ENCODE measurements around the gene NKX2-8.

The NKX2-8 gene

DNA sequence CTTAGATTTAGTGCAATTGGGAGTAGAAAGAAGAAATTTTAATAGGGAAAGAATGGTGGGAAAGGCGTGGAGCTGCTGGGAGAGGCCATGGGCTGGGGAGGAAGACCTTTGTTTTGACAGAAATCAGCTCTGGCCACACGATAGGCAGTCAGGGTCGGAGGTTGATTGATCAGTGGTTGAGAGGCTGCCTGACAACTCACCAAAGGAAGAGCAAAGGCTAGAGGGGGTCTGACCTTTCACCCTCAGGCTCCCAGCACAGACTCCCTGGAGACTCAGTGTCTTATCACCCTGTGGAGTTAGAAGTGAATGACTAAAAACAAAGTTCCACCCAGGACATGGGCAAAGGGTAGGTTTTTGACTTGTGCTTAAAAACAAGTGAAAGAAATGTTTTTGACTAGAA, 18.0 kb upstream of the NKX2-8 start:
- no peak overlapping the region for H3K4me3 ChIP-seq (ENCODE audit: low read length)
- no peak overlapping the region for H3K27ac ChIP-seq (ENCODE audit: low read length)
- no peaks in the 10 kb centered on the region for H3K36me3 ChIP-seq (ENCODE audit: control insufficient read depth, low read depth, low read length)
- peaks cover 5% of the 10 kb centered on the region for H3K4me1 ChIP-seq (ENCODE audit: control insufficient read depth, low read depth, low read length)
- peaks cover 8% of the 10 kb centered on the region for H3K27me3 ChIP-seq (ENCODE audit: control insufficient read depth, insufficient read depth, low read length)
- no peaks in the 10 kb centered on the region for H3K9me3 ChIP-seq (ENCODE audit: control insufficient read depth, low read depth, low read length)
- no peak overlapping the region for H3K9ac ChIP-seq (ENCODE audit: low read length)

DNA sequence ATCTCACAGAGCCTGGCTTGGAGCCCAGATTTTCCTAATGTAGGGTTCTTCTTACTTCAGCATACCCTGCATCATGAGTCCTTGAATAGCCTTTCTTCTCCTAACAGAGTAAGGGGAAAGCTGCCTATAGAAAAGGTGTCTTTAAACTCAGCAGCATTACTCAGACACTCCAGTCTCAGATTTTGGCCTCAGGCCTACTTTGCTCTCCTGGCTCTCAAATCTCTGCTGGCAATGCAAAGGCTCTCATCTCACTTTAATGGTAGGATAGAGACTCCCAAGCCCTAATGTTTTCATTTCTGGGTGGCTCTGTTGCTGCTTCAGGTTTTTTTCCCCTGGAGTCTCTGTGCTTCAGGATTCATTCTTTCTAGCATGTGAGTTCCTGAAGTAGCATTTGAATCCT, 9.1 kb upstream of the NKX2-8 start:
- Histone ChIP-seq H3K9ac (ENCODE audit: low read length) (no peak overlapping the region), H3K36me3 (ENCODE audit: control insufficient read depth, low read depth, low read length) (no peaks in the 10 kb centered on the region), H3K4me1 (ENCODE audit: control insufficient read depth, low read depth, low read length) (peaks cover 4% of the 10 kb centered on the region), H3K4me3 (ENCODE audit: low read length) (no peak overlapping the region), H3K27ac (ENCODE audit: low read length) (no peak overlapping the region), H3K9me3 (ENCODE audit: control insufficient read depth, low read depth, low read length) (no peaks in the 10 kb centered on the region), H3K27me3 (ENCODE audit: control insufficient read depth, insufficient read depth, low read length) (peaks cover 62% of the 10 kb centered on the region)

DNA sequence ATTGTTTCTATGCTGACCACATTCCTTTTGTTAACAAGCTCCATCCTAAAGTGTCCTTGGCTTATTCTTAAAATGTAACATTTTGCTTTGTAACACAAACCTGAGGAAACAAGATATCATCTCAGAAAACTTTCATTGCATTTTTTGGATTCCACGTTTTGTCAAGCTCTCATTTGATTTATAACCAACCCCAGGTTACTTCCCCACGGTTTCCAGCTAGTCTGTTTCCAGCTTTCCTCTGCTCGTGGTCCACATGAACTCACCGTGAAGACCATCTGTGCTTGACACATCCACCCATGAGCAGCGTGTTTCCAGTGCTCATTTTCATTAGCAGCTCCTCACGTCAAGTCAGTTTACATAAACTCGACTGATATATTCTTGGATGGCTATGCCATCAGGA, 6.4 kb upstream of the NKX2-8 start:
- Histone ChIP-seq H3K4me3 (ENCODE audit: low read length) (no peak overlapping the region), H3K9ac (ENCODE audit: low read length) (no peak overlapping the region), H3K27me3 (ENCODE audit: control insufficient read depth, insufficient read depth, low read length) (peaks cover 80% of the 10 kb centered on the region), H3K9me3 (ENCODE audit: control insufficient read depth, low read depth, low read length) (no peaks in the 10 kb centered on the region), H3K4me1 (ENCODE audit: control insufficient read depth, low read depth, low read length) (peaks cover 4% of the 10 kb centered on the region), H3K36me3 (ENCODE audit: control insufficient read depth, low read depth, low read length) (no peaks in the 10 kb centered on the region), H3K27ac (ENCODE audit: low read length) (no peak overlapping the region)

DNA sequence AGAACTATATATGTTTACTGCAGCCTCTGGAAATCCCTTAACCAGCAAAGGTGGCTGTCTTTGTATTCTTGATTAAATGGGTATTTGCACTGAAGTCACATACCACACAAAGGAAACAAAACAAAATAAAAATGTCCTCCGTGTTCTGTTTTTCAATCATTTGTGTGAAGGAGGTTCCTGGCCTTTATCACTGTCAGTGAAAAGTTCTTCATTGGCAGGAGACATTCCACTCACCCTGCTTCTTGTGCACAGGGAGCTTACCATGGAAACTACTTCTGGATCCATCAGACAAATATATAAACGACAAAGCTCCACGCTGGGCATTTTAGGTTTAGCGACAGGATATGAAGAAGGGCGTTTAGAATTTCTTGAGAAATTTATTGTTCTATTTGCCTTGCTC, 5.7 kb upstream of the NKX2-8 start:
- no peak overlapping the region for H3K27ac ChIP-seq (ENCODE audit: low read length)
- no peaks in the 10 kb centered on the region for H3K9me3 ChIP-seq (ENCODE audit: control insufficient read depth, low read depth, low read length)
- no peak overlapping the region for H3K9ac ChIP-seq (ENCODE audit: low read length)
- H3K27me3 ChIP-seq (ENCODE audit: control insufficient read depth, insufficient read depth, low read length): peaks cover 87% of the 10 kb centered on the region
- no peaks in the 10 kb centered on the region for H3K36me3 ChIP-seq (ENCODE audit: control insufficient read depth, low read depth, low read length)
- H3K4me3 ChIP-seq (ENCODE audit: low read length): no peak overlapping the region
- H3K4me1 ChIP-seq (ENCODE audit: control insufficient read depth, low read depth, low read length): peaks cover 4% of the 10 kb centered on the region

DNA sequence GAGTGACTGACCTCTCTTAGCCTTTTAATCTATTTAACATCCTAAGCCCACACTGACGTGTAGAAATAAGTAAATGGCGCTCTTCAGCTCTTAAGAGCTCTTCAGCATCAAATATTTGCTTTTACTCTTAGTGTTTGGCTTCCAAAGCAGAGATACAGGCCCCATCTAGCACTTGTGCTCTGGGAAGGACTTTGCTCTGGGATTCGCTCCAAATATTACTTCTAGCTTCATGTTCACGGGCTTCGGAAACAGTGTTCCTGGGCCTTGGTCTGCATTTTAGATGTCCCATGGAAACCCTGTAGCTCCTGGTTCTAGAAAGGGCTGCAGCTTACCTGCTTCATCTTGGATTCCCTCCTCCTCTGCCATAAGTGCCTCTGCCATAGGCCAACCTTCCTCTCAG, 2.7 kb upstream of the NKX2-8 start:
- Histone ChIP-seq H3K9me3 (ENCODE audit: control insufficient read depth, low read depth, low read length) (no peaks in the 10 kb centered on the region), H3K36me3 (ENCODE audit: control insufficient read depth, low read depth, low read length) (no peaks in the 10 kb centered on the region), H3K27ac (ENCODE audit: low read length) (no peak overlapping the region), H3K4me3 (ENCODE audit: low read length) (no peak overlapping the region), H3K27me3 (ENCODE audit: control insufficient read depth, insufficient read depth, low read length) (peaks cover 90% of the 10 kb centered on the region), H3K4me1 (ENCODE audit: control insufficient read depth, low read depth, low read length) (peaks cover 5% of the 10 kb centered on the region), H3K9ac (ENCODE audit: low read length) (no peak overlapping the region)

DNA sequence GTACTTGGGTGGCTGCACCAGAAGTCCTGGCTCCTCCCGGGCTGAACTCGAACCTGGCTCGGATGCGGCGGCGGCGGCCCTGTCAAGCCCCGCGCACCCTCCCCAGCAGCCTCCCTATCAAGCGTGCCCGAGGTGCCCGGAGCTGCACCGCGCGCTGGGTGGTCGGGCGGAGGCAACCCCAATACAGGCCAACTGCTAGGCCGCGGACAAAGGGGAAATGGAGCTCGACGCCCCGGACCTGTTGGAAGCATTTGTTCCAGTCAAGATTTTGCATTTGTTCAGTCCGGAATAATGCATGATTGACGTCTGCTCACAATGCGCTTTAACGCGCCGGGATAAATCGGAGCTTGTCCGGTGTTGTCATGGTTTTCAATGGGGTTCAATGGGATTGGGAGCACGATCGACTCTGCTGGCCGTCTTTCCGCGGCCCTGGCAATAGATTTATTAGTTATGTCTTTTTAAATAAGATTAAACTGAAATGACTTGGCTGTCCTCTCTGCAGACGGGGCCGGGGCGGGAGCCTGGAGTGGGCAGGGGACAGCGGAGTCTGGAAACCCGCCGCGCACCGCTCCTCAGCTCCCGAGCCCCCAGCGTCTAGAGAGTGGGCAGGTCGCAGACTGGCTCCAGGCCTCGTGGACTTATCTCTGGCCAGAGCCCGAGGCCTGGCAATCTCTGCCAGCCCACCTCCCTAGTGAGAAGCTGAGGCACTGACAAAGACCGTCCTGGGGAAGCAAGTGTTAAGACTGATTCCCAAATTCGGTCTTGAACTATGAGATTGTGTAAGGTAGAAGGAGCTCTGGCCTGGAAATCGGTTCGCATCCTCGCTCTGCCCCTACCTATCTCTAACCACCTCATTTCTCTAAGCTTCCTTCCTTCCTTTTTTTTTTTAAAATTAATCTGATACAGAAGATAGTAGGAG, 1.7 kb upstream of the NKX2-8 start:
- H3K4me3 ChIP-seq (ENCODE audit: low read length): no peak overlapping the region
- no peaks in the 10 kb centered on the region for H3K9me3 ChIP-seq (ENCODE audit: control insufficient read depth, low read depth, low read length)
- no peak overlapping the region for H3K27ac ChIP-seq (ENCODE audit: low read length)
- H3K9ac ChIP-seq (ENCODE audit: low read length): no peak overlapping the region
- H3K4me1 ChIP-seq (ENCODE audit: control insufficient read depth, low read depth, low read length): peaks cover 5% of the 10 kb centered on the region
- peaks cover 96% of the 10 kb centered on the region for H3K27me3 ChIP-seq (ENCODE audit: control insufficient read depth, insufficient read depth, low read length)
- no peaks in the 10 kb centered on the region for H3K36me3 ChIP-seq (ENCODE audit: control insufficient read depth, low read depth, low read length)

DNA sequence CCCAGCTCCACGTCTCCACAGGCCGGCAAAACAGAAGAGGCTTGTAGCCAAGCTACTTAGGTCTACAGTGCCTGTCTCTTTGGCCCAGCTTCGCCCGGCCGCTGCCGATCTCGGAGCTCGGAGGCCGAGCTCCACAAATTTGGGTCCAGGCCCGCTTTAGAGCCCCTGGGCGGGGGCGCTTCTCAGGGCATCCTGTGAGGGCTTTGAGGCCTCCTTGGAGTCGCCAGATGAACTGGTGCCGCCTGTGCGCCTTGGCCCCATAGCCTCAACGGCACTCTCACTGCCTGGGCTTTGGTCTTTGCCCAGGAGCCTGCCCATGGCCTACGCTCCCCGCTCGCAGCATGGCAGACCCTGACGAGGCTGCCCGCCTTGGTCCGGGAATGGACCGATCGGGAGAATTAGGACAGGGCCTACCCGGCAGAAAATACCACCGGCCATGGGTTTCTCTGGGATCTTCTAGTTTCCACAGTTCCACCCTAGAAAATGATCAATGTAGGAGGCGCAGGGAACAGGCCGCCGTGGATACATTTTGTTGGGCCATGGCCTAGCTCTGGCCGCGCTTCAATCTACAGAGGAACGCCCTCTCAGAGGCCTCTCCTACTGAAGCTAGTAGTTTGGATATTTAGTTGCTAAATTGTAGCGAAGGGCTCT, 953 bp upstream of the NKX2-8 start:
- H3K36me3 ChIP-seq (ENCODE audit: control insufficient read depth, low read depth, low read length): no peaks in the 10 kb centered on the region
- H3K9ac ChIP-seq (ENCODE audit: low read length): no peak overlapping the region
- no peak overlapping the region for H3K27ac ChIP-seq (ENCODE audit: low read length)
- H3K4me3 ChIP-seq (ENCODE audit: low read length): no peak overlapping the region
- no peaks in the 10 kb centered on the region for H3K9me3 ChIP-seq (ENCODE audit: control insufficient read depth, low read depth, low read length)
- peaks cover 96% of the 10 kb centered on the region for H3K27me3 ChIP-seq (ENCODE audit: control insufficient read depth, insufficient read depth, low read length)
- peaks cover 5% of the 10 kb centered on the region for H3K4me1 ChIP-seq (ENCODE audit: control insufficient read depth, low read depth, low read length)

DNA sequence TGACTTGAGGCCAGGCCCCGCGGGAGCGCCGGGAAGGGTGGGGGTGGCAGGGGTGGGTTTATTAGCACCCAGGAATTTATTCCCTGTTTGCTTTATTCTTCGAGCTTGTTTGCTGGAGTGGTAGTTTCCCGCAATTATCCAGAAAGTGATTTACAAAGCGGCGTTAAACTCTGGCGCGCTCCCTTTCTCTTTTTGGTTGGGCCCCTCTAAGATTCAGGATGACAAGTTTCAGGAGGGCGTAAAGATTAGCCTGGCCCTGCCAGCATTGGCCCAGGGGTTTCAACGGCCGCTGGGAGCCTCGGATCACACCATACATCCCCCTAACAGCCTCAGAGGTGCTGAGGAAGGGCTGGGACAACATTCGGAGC, 444 bp upstream of the NKX2-8 start:
- H3K27ac ChIP-seq (ENCODE audit: low read length): no peak overlapping the region
- H3K9ac ChIP-seq (ENCODE audit: low read length): no peak overlapping the region
- peaks cover 96% of the 10 kb centered on the region for H3K27me3 ChIP-seq (ENCODE audit: control insufficient read depth, insufficient read depth, low read length)
- no peaks in the 10 kb centered on the region for H3K36me3 ChIP-seq (ENCODE audit: control insufficient read depth, low read depth, low read length)
- peaks cover 5% of the 10 kb centered on the region for H3K4me1 ChIP-seq (ENCODE audit: control insufficient read depth, low read depth, low read length)
- H3K4me3 ChIP-seq (ENCODE audit: low read length): peak overlapping the region; percentile 56
- H3K9me3 ChIP-seq (ENCODE audit: control insufficient read depth, low read depth, low read length): no peaks in the 10 kb centered on the region

DNA sequence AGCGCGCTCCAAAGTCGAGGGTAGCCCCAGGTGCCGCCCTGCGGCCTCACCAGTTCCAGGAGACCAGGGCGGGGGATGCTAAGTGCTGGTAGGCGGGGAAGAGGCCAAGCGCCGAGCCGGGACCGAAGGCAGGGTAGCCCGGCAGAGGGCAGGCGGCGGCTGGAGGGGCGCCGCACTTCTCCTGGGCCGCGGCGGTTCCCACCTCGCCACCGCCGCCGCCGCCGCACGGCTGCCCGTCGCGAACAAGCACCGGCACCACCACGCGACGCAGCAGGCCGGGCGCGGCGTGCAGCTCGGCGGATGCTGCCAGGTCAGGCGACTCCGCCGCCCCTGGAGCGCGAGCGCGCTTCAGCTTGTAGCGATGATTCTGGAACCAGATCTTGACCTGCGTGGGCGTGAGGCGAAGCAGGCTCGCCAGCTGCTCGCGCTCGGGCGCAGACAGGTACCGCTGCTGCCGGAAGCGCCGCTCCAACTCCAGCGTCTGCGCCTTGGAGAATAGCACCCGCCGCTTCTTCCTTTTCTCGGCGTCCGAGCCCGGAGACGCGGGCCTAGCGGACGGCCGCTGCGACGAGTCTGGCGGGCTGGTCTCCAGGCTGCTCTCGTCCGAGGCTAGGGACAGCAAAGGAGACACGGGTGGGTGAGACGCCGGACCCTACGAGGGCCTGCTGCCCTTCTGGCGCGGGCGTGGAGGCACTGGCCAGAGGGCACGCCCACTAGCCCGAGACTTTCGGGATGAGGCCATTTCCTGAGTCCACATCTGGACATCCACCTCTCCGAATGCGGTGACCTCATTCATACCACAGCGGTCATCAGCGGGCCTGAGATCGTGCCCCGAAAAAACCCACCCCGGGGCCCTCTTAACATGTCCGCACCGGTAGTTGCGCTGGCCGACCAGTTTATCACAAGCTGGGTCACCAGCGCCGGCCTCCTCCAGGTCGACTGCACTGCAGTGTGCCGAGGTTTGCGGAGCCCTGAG, 1.3 kb downstream of the NKX2-8 start:
- H3K9me3 ChIP-seq (ENCODE audit: control insufficient read depth, low read depth, low read length): no peaks in the 10 kb centered on the region
- H3K27me3 ChIP-seq (ENCODE audit: control insufficient read depth, insufficient read depth, low read length): peaks cover 100% of the 10 kb centered on the region
- peaks cover 5% of the 10 kb centered on the region for H3K4me1 ChIP-seq (ENCODE audit: control insufficient read depth, low read depth, low read length)
- no peak overlapping the region for H3K27ac ChIP-seq (ENCODE audit: low read length)
- H3K9ac ChIP-seq (ENCODE audit: low read length): no peak overlapping the region
- peak overlapping the region; percentile 63 for H3K4me3 ChIP-seq (ENCODE audit: low read length)
- H3K36me3 ChIP-seq (ENCODE audit: control insufficient read depth, low read depth, low read length): no peaks in the 10 kb centered on the region

DNA sequence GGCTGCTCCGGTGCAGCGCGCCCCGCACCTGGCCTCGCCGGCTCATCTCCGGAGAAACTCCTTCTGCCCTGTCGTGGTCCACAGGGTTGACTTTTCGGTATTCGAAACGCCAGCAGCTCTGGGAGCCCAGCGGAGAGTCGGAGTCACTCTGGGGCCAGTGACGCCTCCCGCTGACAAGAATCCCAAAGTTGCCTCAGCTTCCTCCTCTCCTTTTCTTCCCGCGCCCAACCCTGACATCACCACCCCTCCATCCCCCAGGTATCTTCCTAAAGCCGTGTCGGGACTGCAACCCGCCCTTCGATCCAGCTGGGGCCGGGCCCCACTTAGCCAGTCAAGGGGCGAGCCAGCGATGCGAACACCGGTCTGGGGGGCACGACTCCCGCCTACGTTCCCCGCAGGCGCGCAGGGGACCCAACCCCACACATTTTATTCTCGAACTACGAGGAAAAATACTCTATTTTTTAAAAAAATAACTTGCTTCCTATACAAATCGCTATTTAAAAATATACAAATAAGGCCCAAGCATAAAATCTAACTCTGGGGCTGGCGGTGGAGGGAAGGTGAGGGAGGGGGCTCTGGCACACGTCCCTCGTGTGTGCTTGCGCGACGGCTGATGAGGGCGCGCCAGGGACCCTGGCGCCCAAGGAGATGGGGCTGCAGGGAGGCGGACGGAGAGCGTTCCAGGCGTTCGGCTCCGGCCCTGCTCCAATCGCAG, 2.1 kb downstream of the NKX2-8 start:
- H3K27ac ChIP-seq (ENCODE audit: low read length): no peak overlapping the region
- H3K4me1 ChIP-seq (ENCODE audit: control insufficient read depth, low read depth, low read length): peaks cover 5% of the 10 kb centered on the region
- peak overlapping the region; percentile 63 for H3K4me3 ChIP-seq (ENCODE audit: low read length)
- no peaks in the 10 kb centered on the region for H3K9me3 ChIP-seq (ENCODE audit: control insufficient read depth, low read depth, low read length)
- H3K9ac ChIP-seq (ENCODE audit: low read length): no peak overlapping the region
- no peaks in the 10 kb centered on the region for H3K36me3 ChIP-seq (ENCODE audit: control insufficient read depth, low read depth, low read length)
- H3K27me3 ChIP-seq (ENCODE audit: control insufficient read depth, insufficient read depth, low read length): peaks cover 100% of the 10 kb centered on the region
